T1000 (cell line): ENCODE results near the gene NSUN5.
"Not testable (repeated sequence)": the region's sequence is repeated elsewhere in the genome, so short reads cannot be mapped to it uniquely, and the experiment has no call there.

Source experiments
- DNase-seq: peaks from one replicate; lab custom pipeline; 2025; ENCODE audit warnings: mixed read lengths; lab: John Stamatoyannopoulos, UW

NSUN5 gene

DNA sequence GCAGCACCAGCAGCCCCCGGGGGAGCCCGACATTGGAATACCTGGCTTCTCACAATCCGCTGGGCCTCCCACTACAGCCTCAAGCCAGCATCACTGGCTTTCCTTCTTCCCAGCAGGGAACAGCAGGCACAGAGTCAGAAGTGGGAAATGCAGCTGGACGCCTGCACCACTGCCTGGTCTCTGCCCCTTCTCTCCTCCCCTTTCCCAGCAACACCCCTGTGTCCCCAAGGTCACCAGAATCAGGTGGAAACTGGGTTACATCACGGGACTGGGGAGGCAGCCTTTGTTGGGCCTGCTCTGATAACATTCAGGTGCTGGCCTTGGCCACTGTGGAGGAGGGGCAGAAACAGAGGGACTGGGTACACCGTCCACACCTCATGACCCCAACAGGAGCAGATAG, 16.8 kb upstream of the NSUN5 start:
- DNase-seq, result not testable (repeated sequence)

DNA sequence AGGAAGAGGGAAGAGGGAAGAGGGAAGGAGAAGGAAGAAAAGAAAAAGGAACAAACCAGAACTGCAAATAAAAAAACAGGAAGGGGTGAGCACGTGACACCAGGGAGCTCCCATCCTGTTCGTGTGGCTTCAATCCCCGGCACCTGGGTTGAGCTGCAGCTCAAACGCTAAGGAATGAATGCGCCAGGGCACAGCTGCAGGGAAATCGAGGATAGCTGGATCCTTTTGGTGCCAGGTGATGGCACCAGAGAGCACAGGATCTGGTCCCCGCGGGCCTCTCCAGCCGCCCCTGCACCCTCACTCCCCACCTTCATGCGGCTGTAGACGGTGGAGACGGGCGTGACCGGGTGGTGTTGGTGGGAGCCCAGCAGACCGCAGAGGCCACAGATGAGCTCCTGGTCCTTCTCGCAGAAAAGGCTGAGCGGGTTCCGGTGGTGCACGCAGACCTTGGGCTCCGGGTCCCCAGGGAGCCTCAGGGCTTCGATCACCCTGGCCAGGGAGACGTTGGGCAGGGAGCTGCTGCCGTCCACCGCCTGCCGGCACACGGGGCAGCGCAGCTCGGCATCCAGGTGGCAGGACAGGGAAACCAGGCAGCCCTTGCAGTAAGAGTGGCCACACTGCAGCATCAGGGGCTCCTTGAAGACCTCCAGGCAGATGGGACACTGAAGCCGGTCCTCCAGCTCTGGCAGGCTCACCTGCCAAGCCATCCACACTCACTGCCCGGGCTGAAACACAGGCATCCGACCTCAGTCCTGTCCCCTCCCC, 15.6 kb upstream of the NSUN5 start:
- not testable (repeated sequence) for DNase-seq

DNA sequence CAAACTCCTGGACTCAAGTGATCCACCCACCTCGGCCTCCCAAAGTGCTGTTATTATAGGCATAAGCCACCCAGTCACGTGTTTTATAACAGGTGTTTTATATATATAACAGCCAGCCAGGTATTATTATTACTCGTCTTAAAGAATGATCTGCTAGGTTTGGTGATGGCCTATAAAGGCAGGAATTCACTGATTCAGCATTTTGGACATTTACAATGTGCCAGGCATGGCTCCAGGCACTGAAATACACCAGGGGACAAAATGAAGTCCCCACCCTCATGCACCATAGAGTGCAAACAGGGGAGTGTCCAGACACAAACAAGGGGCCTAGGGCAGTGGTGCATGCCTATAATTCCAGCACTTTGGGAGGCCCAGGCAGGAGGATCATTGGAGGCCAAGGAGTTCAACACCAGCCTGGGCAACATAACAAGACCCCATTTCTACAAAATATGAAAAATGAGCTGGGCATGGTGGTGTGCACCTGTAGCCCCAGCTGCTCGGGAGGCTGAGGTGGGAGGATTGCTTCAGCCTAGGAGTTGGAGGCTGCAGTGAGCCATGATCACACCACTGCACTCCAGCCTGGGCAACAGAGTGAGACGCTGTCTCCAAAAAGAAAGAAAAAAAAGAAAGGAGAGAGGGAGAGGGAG, 14.9 kb upstream of the NSUN5 start:
- DNase-seq, result not testable (repeated sequence)

DNA sequence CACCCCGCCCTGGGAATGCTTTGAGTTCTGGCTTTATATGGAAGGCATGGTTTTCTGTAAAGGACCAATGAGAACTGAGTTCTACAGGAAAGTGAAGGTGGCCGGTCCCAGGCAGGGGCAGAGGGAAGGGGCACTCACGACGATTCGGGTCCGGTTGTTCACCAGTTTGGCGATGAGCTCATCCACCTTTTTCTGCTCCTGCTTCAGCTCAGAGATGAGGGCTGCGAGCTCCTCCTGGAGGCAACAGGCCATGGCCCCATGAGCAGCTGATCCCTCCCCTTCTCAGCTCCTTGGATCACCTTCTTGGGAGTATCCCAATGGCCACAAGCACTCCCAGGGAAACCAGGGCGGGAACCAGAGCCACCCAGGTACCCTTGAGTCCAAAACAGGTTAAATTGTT, 11.4 kb upstream of the NSUN5 start:
- not testable (repeated sequence) for DNase-seq

DNA sequence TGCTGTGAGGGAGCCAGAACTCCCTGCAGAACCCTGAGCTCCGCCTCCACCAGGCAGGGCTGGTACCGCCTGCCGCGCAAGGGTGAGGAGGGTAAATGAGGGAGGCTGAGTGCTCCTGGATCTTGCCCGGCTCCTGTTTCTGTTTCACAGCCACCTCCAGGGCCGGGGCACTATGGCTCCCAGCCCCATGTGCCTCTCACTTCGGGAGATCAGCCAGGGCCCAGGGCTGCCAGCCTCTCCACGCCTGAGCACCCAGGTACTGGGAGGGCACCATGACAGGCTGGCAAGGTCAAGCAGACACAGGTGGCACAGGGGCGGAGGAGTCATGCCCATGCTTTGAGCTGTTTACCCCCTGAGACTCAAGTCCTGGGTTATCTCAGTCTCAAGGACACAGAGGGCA, 10.9 kb upstream of the NSUN5 start:
- not testable (repeated sequence) for DNase-seq

DNA sequence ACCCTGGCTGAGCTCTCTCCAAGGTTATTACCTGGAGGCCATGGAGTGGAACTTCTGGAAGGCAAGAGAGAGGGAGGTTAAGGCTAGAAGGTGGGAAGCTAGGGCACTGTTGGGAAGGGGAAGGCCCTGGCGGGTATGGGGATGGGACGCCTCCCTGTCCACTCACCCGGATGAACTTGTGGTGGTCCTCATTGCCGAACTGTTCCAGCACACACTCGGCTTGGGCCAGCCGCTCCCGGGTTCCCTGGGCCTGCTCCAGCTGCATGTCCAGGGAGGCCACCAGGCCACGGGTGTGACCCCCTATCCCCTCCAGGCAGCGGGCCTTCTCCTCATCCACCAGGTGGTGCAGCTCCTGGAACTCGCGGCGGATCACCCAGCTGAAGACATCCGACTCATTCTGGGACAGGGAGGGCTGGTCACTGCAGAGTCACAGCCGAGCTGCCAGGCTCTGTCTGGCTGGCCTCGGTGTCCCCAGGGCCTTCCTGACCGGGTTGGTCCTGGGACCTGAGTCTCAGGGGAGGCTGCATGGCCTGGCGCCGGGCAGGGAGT, 10.1 kb upstream of the NSUN5 start:
- not testable (repeated sequence) for DNase-seq

DNA sequence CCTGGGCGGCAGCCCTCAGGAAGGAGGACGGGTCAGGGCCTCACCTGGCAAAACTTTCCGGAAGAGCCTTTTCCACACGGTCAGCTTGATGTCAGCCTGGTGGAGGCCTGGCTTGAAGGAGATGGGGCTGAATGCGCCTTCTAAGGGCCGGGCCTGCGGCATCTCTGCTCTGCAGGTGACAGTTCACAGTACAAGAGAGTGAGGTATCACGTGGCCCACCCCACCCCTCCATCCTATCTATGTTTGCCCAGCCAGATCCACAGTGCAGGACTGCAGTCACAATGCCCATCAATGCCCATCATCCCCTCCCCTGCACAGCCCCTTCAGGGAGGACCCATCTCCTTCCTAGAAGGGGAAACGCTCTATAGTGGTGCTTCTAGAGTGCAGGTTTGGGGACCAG, 7.9 kb upstream of the NSUN5 start:
- no peak for DNase-seq

DNA sequence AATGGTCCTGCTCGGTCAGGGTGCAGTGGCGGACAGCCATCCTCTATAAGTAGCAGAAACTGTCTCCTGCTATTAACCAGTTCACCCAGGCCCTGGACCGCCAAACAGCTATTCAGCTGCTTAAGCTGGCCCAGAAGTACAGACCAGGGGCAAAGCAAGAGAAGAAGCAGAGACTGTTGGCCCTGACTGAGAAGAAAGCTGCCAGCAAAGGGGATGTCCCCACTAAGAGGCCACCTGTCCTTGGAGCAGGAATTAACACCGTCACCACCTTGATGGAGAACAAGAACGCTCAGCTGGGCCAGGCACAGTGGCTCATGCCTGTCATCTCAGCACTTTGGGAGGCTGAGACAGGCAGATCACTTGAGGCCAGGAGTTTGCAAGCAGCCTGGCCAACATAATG, 5.6 kb upstream of the NSUN5 start:
- DNase-seq, result no peak

DNA sequence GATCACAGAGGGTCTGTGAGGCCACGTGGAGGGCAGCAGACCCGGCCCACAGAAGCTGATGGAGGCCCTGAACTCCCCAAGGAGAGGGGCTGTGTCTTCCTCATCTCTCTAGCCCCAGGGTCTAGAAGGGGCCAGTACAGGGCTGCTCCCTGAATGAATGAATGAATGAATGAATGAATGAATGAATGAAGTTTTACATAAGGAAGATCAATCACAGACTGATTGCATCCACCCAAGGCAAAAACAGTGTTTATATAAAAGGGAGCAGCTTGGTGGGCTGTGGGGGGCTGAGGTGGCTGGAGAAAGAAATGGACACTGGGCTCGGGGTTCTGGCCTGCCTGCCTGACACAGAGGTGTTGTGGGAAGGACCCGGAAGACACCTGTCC, 4.9 kb upstream of the NSUN5 start:
- no peak for DNase-seq

DNA sequence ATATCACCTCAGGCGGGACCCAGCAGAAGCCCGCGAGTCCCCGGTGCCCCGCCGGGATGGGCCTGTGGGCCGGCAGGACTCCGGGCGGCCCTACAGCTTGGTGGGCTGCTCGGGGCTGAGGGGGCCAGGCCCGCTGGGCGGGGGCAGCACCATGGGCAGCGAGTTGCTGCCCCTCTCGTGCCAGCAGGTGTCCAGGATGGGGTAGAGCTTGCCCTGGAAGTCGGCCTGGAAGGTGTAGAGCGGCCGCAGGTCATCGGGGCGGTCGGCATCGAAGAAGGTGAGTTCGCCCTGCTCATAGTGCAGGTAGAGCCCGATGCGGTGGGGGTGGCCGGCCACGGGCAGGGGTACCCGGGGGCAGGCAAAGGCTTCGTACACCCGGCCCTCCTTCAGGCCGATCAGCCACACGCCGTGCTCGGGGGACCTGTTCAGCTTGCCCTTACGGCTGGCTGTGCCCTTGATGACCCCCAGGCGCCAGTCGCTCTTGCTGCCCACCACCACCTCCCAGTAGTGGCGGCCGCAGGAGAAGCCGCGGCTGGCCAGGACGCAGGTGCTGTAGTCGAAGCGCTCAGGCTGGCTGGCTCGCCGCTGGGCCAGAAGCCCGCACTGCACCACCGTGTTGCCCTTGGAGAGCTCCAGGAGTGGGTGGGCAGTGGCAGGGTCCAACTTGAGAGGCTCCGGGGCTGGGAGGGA, 4.3 kb upstream of the NSUN5 start:
- DNase-seq, result no peak

DNA sequence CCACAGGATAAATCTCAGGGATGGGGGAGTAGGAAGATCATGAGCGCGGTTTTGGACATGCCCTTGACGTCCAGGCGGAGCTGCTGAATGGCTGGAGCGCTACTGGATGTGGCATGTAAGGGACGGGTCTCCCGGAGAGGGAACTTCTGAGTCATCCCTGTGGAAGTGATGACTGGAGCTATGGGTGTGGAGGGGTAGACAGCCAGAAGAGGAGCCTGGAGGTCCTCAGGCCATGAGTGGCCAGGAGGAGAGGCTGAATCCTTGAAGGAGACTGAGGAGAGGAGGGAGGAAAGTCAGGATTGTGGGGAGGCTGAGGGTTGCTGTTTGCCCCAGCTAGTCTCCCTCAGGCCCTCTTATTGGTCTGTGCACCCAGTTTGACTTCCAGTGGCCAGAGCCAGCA, 2.8 kb upstream of the NSUN5 start:
- not testable (repeated sequence) for DNase-seq

DNA sequence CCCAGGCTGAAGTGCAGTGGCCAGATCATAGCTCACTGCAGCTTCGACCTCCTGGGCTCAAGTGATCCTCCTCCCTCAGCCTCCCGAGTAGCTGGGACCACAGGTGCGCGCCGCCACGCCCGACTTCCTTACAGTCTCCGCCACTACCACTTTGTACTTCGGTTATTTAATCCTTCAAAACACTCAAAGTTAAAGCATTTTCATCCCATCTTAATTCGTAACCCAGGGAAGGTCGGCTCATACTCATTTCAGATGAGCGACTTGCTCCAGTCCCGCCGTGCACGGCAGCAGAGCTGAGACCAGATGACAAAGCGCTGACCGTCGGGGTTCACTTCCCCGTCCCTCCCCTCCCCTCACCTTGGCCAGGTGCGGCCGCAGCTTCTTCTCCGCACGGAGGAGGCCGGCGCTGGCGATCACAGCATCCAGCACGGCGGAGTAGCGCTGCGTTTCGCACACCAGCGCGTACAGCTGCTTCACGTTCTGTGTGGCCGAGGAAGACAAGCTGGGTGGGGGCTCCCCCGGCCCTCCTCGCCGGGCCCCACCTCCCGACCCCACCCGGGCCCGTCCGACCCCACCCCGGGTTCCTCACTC, 457 bp downstream of the NSUN5 start:
- no peak for DNase-seq

DNA sequence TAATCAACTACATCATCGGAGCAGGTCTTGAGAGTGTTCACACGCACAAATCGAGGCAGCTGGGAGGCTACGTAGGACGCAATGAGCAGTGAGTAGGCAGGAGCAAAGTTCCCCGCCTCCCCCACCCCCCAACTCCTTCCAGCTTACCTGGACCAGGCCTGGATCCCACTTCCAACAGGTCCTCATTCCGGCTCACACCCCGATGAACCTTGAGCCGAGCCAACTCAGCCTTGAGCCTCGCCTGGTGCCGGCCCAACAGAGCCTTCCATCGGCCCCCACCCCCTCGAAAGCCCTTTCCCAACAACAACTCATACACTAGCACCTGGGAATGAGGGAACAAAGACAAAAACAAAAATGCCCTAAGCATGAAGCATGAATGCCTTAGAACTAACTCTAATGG, 1.2 kb downstream of the NSUN5 start:
- DNase-seq, result no peak

DNA sequence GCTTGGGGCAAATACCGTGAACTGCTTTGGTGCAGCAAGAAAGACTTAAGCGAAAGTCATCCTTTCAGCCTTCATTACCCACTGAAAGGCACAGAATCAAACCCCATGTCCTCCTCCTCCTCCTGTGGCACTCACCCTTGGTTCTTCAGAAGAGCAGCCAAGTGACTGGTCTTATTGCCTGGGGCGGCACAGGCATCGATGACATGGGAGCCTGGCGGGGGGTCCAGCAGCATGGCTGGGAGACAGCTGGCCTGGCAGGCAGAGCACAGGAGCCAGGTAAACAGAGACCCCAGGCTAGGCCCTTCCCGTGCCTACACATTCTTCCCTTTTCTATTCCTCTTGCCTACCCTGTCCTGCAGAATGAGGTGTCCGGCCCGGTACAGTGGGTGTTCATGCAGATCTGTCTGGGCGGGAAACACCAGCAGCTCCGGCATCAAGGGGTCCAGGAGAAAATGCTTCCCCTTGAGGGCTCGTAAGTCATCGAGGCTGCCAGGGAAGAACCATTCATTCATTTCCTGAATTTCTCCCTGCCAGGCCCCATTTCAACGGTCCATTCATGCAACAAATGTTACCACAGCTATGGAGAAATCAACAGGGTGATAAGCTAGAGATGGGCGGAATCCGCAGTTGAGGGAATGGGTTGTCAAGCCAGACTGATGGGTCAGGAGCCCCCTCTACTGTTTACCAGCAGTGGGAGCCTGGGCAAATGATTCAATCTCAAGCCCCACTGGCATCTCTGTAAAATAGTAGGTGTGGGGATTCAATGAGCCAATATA, 3.8 kb downstream of the NSUN5 start:
- DNase-seq, result not testable (repeated sequence)

DNA sequence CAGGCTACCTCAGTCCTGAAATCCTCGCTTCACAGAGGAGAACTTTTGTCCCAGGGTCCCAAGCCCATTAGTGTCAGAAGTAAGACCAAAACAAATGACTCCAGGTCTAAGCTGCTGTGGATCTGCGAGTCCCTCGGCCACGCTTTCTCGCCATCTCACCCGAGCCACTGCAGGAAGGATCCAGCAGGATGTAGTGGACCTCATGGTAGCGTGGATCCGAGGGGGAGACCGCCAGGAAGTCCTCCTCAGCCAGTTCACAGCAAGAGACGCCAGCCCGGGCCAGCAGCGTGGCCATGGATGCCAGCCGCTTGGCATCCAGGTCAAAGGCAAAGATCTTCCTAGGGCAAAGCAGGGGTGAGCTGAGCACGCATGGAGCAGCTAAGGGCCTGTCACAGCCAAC, 4.6 kb downstream of the NSUN5 start:
- DNase-seq, result no peak

DNA sequence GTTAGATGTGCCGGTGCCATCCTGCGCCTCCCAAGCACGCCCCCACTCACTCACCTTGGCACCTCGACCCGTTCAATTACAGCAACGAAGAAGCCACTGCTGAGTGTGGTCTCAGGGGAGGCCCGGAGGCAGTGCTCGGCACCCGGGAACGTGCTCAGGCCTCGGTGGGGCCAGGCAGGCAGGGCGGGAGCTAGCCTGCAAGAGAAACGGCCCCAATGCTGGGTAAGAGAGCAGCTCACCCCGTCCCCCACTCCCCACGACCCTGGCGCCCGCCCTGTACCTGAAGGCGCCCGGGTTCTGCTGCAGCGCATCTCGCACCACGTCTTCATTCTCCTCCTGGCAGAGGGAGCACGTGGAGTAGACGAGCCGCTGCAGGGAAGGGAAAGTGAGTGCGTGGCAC, 5.1 kb downstream of the NSUN5 start:
- DNase-seq, result no peak

DNA sequence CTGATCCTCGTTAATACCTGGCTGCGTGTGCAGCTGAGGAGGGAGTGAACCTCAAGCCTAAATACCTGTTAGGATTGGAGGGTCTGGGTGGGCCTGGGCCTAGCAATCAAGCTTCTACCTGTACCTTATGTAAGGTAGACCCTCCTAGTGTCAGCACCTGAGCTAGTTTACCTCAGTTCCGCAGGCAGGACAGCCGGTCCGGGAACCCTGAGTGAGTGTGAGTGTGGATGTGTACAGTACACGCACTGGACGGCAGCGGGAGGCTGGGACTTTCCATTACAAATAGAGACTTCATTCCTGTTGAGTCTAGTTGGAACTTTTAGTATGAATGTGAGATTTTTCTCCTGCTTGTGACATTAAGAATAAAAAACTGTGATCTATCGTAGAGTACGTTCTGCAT, 5.8 kb downstream of the NSUN5 start:
- DNase-seq, result not testable (repeated sequence)

DNA sequence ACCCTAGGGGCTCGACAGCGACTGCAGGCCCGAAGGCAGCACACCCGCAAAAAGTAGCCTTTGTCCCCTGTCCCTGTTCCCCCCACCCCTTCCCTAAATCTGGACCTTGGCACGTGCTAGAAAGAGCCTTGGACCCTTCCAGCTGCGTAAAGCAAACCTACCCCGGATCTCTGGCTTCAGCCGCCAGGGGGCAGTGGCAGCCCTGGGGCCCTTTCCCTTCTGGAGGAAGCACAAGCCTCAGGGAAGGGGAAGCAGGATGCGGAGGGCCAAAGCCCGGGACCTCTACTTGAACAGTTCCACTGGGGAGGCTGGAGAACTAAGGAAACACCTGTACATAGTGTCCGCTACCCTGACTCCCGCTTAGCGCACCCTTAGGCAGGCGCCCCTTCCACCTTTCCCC, 7.5 kb downstream of the NSUN5 start:
- not testable (repeated sequence) for DNase-seq

DNA sequence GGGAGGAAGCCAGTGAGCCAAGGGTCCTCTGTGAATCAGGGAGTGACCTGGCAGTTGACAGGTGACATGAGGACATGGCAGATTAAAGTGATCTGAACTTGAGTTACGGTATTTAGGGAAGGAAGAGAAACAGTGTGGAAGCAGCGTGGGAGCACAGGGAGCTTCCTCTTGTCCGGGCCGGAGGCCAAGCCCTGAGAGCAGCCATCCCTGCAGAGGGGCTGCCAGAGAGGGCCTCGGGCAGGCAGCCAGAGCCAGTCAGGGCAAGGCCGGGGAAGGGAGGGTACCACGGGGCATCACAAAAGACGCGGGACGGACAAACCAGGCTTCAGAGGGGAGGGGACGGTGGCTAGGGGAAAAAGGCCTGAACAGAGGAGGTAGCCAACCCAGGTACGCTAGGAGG, 8.8 kb downstream of the NSUN5 start:
- not testable (repeated sequence) for DNase-seq

DNA sequence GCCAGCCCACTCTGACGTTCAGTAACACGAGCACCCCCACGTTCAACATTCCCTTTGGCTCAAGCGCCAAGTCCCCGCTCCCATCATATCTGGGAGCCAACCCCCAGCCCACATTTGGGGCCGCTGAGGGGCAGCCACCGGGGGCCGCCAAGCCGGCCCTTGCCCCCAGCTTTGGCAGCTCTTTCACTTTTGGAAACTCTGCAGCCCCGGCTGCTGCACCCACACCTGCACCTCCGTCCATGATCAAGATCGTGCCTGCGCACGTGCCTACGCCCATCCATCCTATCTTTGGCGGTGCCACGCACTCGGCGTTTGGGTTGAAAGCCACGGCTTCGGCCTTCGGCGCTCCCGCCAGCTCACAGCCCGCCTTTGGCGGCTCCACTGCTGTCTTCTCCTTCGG, 10.9 kb downstream of the NSUN5 start:
- not testable (repeated sequence) for DNase-seq

DNA sequence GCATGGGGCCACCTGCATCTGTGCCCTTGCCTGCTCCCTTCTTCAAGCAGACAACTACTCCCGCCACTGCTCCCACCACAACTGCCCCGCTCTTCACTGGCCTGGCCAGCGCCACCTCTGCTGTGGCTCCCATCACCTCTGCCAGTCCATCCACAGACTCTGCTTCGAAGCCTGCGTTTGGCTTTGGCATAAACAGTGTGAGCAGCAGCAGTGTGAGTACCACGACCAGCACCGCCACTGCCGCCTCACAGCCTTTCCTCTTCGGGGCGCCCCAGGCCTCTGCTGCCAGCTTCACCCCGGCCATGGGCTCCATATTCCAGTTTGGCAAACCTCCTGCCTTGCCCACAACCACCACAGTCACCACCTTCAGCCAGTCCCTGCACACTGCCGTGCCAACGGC, 11.4 kb downstream of the NSUN5 start:
- not testable (repeated sequence) for DNase-seq

DNA sequence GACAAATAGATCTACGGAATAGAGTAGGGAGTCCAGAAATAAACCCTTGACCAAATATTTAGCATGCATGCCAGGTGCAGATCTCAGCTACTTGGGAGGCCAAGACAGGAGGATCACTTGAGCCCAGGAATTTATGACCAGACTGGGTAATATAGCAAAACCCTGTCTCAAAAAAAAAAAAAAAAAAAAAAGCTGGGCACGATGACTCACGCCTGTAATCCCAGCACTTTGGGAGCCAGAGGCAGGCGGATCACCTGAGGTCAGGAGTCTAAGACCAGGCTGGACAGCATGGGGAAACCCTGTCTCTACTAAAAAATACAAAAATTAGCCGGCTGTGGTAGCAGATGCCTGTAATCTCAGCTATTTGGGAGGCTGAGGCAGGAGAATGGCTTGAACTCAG, 31.4 kb downstream of the NSUN5 start:
- DNase-seq, result not testable (repeated sequence)
